ENCODE data around the gene WDR41. TPM values are rescaled to one million over a fixed set of nuclear protein-coding genes. Genes with fewer than 3 reads are reported as not detected.

WDR41 gene
- polyA plus RNA-seq (2013, experiment 1 of 2), result 29.0 TPM
- 28.6 TPM for polyA plus RNA-seq (2013, experiment 2 of 2)

- Histone ChIP-seq H3K36me3 (ENCODE audit: control insufficient read depth, insufficient read depth, low read length) (no peaks in the 10 kb centered on the region), H3K27me3 (ENCODE audit: insufficient read depth, low read length, poor library complexity) (peaks cover 2% of the 10 kb centered on the region), H3K56ac (ENCODE audit: low read length) (peak within 1 kb of the TSS; percentile 86), H2AK5ac (ENCODE audit: low read length) (no peak within 1 kb of the TSS), H3K79me2 (ENCODE audit: control insufficient read depth, insufficient read depth, low read length) (no peaks in the 10 kb centered on the region), H4K8ac (ENCODE audit: low read depth, low read length) (peak within 1 kb of the TSS; percentile 39), H2BK15ac (replicated peaks; ENCODE audit: low read depth) (no peak within 1 kb of the TSS), H2BK5ac (ENCODE audit: low read length) (peak within 1 kb of the TSS; percentile 69), H3K4ac (ENCODE audit: low read depth, low read length) (no peak within 1 kb of the TSS), H3K4me3 (ENCODE audit: low read length) (peak within 1 kb of the TSS; percentile 80), H4K5ac (ENCODE audit: low read length) (no peak within 1 kb of the TSS), H3K79me1 (ENCODE audit: low read length) (peaks cover 2% of the 10 kb centered on the region), H3K18ac (ENCODE audit: low read length) (peak within 1 kb of the TSS; percentile 82), H3K4me2 (ENCODE audit: low read length) (peak within 1 kb of the TSS; percentile 80), H3K4me1 (ENCODE audit: control insufficient read depth, low read depth, low read length) (no peaks in the 10 kb centered on the region), H3K9ac (ENCODE audit: low read length) (peak within 1 kb of the TSS; percentile 84), H2BK120ac (ENCODE audit: low read depth, low read length) (no peak within 1 kb of the TSS), H3K23ac (ENCODE audit: low read length) (no peak within 1 kb of the TSS), H3K27ac (ENCODE audit: low read depth, low read length) (peak within 1 kb of the TSS; percentile 87)
- peak; percentile 96 for DNase-seq
- WGBS (ENCODE audit: extremely low coverage, insufficient coverage, low lambda C conversion rate), result no CpG with 5 or more reads among the region's 90 CpGs
Measured at GRCh38 chr5:77491783-77492652, at the start of gene WDR41. TSS of gene WDR41 (minus strand) at chr5:77492316. CDS start at chr5:77492220, 96 bp downstream.

- H3K27me3 ChIP-seq (ENCODE audit: insufficient read depth, low read length, poor library complexity), result no peaks in the 10 kb centered on the region
- H4K8ac ChIP-seq (ENCODE audit: low read depth, low read length), result no peak overlapping the region
- no peak overlapping the region for H2BK120ac ChIP-seq (ENCODE audit: low read depth, low read length)
- no peak for DNase-seq
- H2BK5ac ChIP-seq (ENCODE audit: low read length), result no peak overlapping the region
- no peak overlapping the region for H2BK15ac ChIP-seq (replicated peaks; ENCODE audit: low read depth)
- no peak overlapping the region for H4K5ac ChIP-seq (ENCODE audit: low read length)
- no peaks in the 10 kb centered on the region for H3K36me3 ChIP-seq (ENCODE audit: control insufficient read depth, insufficient read depth, low read length)
- no CpG with 5 or more reads among the region's 3 CpGs for WGBS (ENCODE audit: extremely low coverage, insufficient coverage, low lambda C conversion rate)
- no peak overlapping the region for H3K27ac ChIP-seq (ENCODE audit: low read depth, low read length)
- H3K4ac ChIP-seq (ENCODE audit: low read depth, low read length), result no peak overlapping the region
- no peak overlapping the region for H3K9ac ChIP-seq (ENCODE audit: low read length)
- no peaks in the 10 kb centered on the region for H3K79me1 ChIP-seq (ENCODE audit: low read length)
- H3K56ac ChIP-seq (ENCODE audit: low read length), result no peak overlapping the region
- no peaks in the 10 kb centered on the region for H3K4me1 ChIP-seq (ENCODE audit: control insufficient read depth, low read depth, low read length)
- no peak overlapping the region for H3K4me2 ChIP-seq (ENCODE audit: low read length)
- H2AK5ac ChIP-seq (ENCODE audit: low read length), result no peak overlapping the region
- H3K4me3 ChIP-seq (ENCODE audit: low read length), result no peak overlapping the region
- H3K79me2 ChIP-seq (ENCODE audit: control insufficient read depth, insufficient read depth, low read length), result no peaks in the 10 kb centered on the region
- no peak overlapping the region for H3K23ac ChIP-seq (ENCODE audit: low read length)
- H3K18ac ChIP-seq (ENCODE audit: low read length), result no peak overlapping the region
Measured at GRCh38 chr5:77531297-77531696, 39.2 kb upstream of the WDR41 start.

- Histone ChIP-seq H3K79me1 (ENCODE audit: low read length) (no peaks in the 10 kb centered on the region), H3K4me1 (ENCODE audit: control insufficient read depth, low read depth, low read length) (no peaks in the 10 kb centered on the region), H3K18ac (ENCODE audit: low read length) (no peak overlapping the region), H2BK15ac (replicated peaks; ENCODE audit: low read depth) (no peak overlapping the region), H3K23ac (ENCODE audit: low read length) (no peak overlapping the region), H3K4me3 (ENCODE audit: low read length) (no peak overlapping the region), H2BK120ac (ENCODE audit: low read depth, low read length) (no peak overlapping the region), H3K56ac (ENCODE audit: low read length) (no peak overlapping the region), H3K4me2 (ENCODE audit: low read length) (no peak overlapping the region), H4K5ac (ENCODE audit: low read length) (no peak overlapping the region), H3K36me3 (ENCODE audit: control insufficient read depth, insufficient read depth, low read length) (no peaks in the 10 kb centered on the region), H2BK5ac (ENCODE audit: low read length) (no peak overlapping the region), H4K8ac (ENCODE audit: low read depth, low read length) (no peak overlapping the region), H3K9ac (ENCODE audit: low read length) (no peak overlapping the region), H3K79me2 (ENCODE audit: control insufficient read depth, insufficient read depth, low read length) (no peaks in the 10 kb centered on the region), H3K27ac (ENCODE audit: low read depth, low read length) (no peak overlapping the region), H3K27me3 (ENCODE audit: insufficient read depth, low read length, poor library complexity) (no peaks in the 10 kb centered on the region), H3K4ac (ENCODE audit: low read depth, low read length) (no peak overlapping the region), H2AK5ac (ENCODE audit: low read length) (no peak overlapping the region)
- DNase-seq, result peak; percentile 42
- no CpG with 5 or more reads among the region's 2 CpGs for WGBS (ENCODE audit: extremely low coverage, insufficient coverage, low lambda C conversion rate)
Measured at GRCh38 chr5:77518304-77518703, 26.2 kb upstream of the WDR41 start.

GRCh38 chr5:77514457-77514856 lies 22.3 kb upstream of the WDR41 start:
- H3K79me2 ChIP-seq (ENCODE audit: control insufficient read depth, insufficient read depth, low read length), result no peaks in the 10 kb centered on the region
- no peaks in the 10 kb centered on the region for H3K4me1 ChIP-seq (ENCODE audit: control insufficient read depth, low read depth, low read length)
- H3K27ac ChIP-seq (ENCODE audit: low read depth, low read length), result no peak overlapping the region
- no peak overlapping the region for H2BK15ac ChIP-seq (replicated peaks; ENCODE audit: low read depth)
- no peaks in the 10 kb centered on the region for H3K36me3 ChIP-seq (ENCODE audit: control insufficient read depth, insufficient read depth, low read length)
- no peak overlapping the region for H2BK120ac ChIP-seq (ENCODE audit: low read depth, low read length)
- H3K56ac ChIP-seq (ENCODE audit: low read length), result no peak overlapping the region
- no peak overlapping the region for H2BK5ac ChIP-seq (ENCODE audit: low read length)
- H3K4ac ChIP-seq (ENCODE audit: low read depth, low read length), result no peak overlapping the region
- H4K5ac ChIP-seq (ENCODE audit: low read length), result no peak overlapping the region
- no peak overlapping the region for H2AK5ac ChIP-seq (ENCODE audit: low read length)
- no peaks in the 10 kb centered on the region for H3K79me1 ChIP-seq (ENCODE audit: low read length)
- H3K23ac ChIP-seq (ENCODE audit: low read length), result no peak overlapping the region
- DNase-seq, result no peak
- H4K8ac ChIP-seq (ENCODE audit: low read depth, low read length), result no peak overlapping the region
- no peaks in the 10 kb centered on the region for H3K27me3 ChIP-seq (ENCODE audit: insufficient read depth, low read length, poor library complexity)
- H3K9ac ChIP-seq (ENCODE audit: low read length), result no peak overlapping the region
- no peak overlapping the region for H3K18ac ChIP-seq (ENCODE audit: low read length)
- H3K4me2 ChIP-seq (ENCODE audit: low read length), result no peak overlapping the region
- no CpG with 5 or more reads among the region's 1 CpG for WGBS (ENCODE audit: extremely low coverage, insufficient coverage, low lambda C conversion rate)
- no peak overlapping the region for H3K4me3 ChIP-seq (ENCODE audit: low read length)

- Histone ChIP-seq H3K9ac (ENCODE audit: low read length) (no peak overlapping the region), H3K4me1 (ENCODE audit: control insufficient read depth, low read depth, low read length) (no peaks in the 10 kb centered on the region), H2BK15ac (replicated peaks; ENCODE audit: low read depth) (no peak overlapping the region), H3K27ac (ENCODE audit: low read depth, low read length) (no peak overlapping the region), H3K79me2 (ENCODE audit: control insufficient read depth, insufficient read depth, low read length) (no peaks in the 10 kb centered on the region), H3K27me3 (ENCODE audit: insufficient read depth, low read length, poor library complexity) (no peaks in the 10 kb centered on the region), H3K23ac (ENCODE audit: low read length) (no peak overlapping the region), H3K4me3 (ENCODE audit: low read length) (no peak overlapping the region), H3K56ac (ENCODE audit: low read length) (no peak overlapping the region), H2BK5ac (ENCODE audit: low read length) (no peak overlapping the region), H3K18ac (ENCODE audit: low read length) (no peak overlapping the region), H4K5ac (ENCODE audit: low read length) (no peak overlapping the region), H3K36me3 (ENCODE audit: control insufficient read depth, insufficient read depth, low read length) (no peaks in the 10 kb centered on the region), H3K4ac (ENCODE audit: low read depth, low read length) (no peak overlapping the region), H3K4me2 (ENCODE audit: low read length) (no peak overlapping the region), H2AK5ac (ENCODE audit: low read length) (no peak overlapping the region), H2BK120ac (ENCODE audit: low read depth, low read length) (no peak overlapping the region), H4K8ac (ENCODE audit: low read depth, low read length) (no peak overlapping the region), H3K79me1 (ENCODE audit: low read length) (no peaks in the 10 kb centered on the region)
- DNase-seq, result no peak
- WGBS (ENCODE audit: extremely low coverage, insufficient coverage, low lambda C conversion rate), result no CpG with 5 or more reads among the region's 1 CpG
Measured at GRCh38 chr5:77513321-77513720, 21.2 kb upstream of the WDR41 start.
